Loucy (cell line): ENCODE results near the gene GAPVD1.

Experiments used
- H2AFZ ChIP-seq: fragments of 200-600 bp; sonication (generic); 2 replicates; pipeline ENCODE4 v1.6.0; 2016; ENCODE audit warnings: antibody characterized with exemption, mild to moderate bottlenecking, low read length, moderate library complexity
- H3F3A ChIP-seq: fragments of 200-600 bp; 2 replicates; pipeline ENCODE4 v1.6.0; 2016; ENCODE audit warnings: antibody characterized with exemption, low read depth, mild to moderate bottlenecking
- H3K27me3 ChIP-seq: fragments of 200-600 bp; sonication (generic); 2 replicates; pipeline ENCODE4 v1.6.1; 2014; ENCODE audit warnings: low read length, mild to moderate bottlenecking; ENCODE audit not compliant: insufficient read depth, poor library complexity, severe bottlenecking
- H3K36me3 ChIP-seq: fragments of 200-600 bp; sonication (generic); 2 replicates; pipeline ENCODE4 v1.6.1; 2016; ENCODE audit warnings: low read length; ENCODE audit not compliant: insufficient read depth
- H3K4me1 ChIP-seq: fragments of 200-600 bp; sonication (generic); 2 replicates; pipeline ENCODE4 v1.5.1; 2014; ENCODE audit warnings: low read length, mild to moderate bottlenecking; ENCODE audit not compliant: insufficient read depth, poor library complexity, severe bottlenecking
- H3K4me2 ChIP-seq: fragments of 200-600 bp; sonication (generic); 2 replicates; pipeline ENCODE4 v1.6.0; 2014; ENCODE audit warnings: antibody characterized with exemption, low read length, low read depth, mild to moderate bottlenecking; ENCODE audit not compliant: poor library complexity, severe bottlenecking
- H3K4me3 ChIP-seq: fragments of 200-600 bp; sonication (generic); 2 replicates; pipeline ENCODE4 v1.5.1; 2014; ENCODE audit warnings: low read length, mild to moderate bottlenecking, mixed read lengths; ENCODE audit not compliant: poor library complexity, severe bottlenecking
- H3K79me2 ChIP-seq: fragments of 200-600 bp; sonication (generic); 2 replicates; pipeline ENCODE4 v1.6.1; 2014; ENCODE audit warnings: low read length; ENCODE audit not compliant: insufficient read depth
- H3K9ac ChIP-seq: fragments of 200-600 bp; sonication (generic); 2 replicates; pipeline ENCODE4 v1.6.0; 2014; ENCODE audit warnings: mild to moderate bottlenecking, low read depth, low read length, moderate library complexity; ENCODE audit not compliant: poor library complexity, severe bottlenecking
- H3K9me2 ChIP-seq: fragments of 200-600 bp; sonication (generic); replicated peaks from 2 replicates; pipeline ENCODE4 v1.6.1; 2016; ENCODE audit warnings: low read depth, low read length, mixed read lengths
- H3K9me3 ChIP-seq: fragments of 200-600 bp; sonication (generic); 2 replicates; pipeline ENCODE4 v1.6.1; 2014; ENCODE audit warnings: mild to moderate bottlenecking, antibody characterized with exemption, low read length, low read depth; ENCODE audit not compliant: insufficient read depth
- H4K20me1 ChIP-seq: fragments of 200-600 bp; sonication (generic); 2 replicates; pipeline ENCODE4 v1.6.0; 2014; ENCODE audit warnings: antibody characterized with exemption, low read length, mild to moderate bottlenecking; ENCODE audit not compliant: insufficient read depth, poor library complexity, severe bottlenecking
- EZH2phosphoT487 ChIP-seq: fragments of 200-600 bp; IDR thresholded peaks from 2 replicates; pipeline ENCODE4 v1.6.1; 2018; ENCODE audit warnings: antibody characterized with exemption, mild to moderate bottlenecking, moderate library complexity, borderline replicate concordance
- TF ChIP-seq, protein P1 (sequence below): fragments of 200-600 bp; sonication (generic); conservative IDR thresholded peaks from 2 replicates; pipeline ENCODE4 v1.5.1; 2014; ENCODE audit warnings: mild to moderate bottlenecking, antibody characterized with exemption, low read length

Gene GAPVD1

GRCh38 chr9:125243792-125244260, 17.8 kb upstream of the GAPVD1 start:
- no peak for TF ChIP-seq EZH2phosphoT487
- TF ChIP-seq, protein P1, sequence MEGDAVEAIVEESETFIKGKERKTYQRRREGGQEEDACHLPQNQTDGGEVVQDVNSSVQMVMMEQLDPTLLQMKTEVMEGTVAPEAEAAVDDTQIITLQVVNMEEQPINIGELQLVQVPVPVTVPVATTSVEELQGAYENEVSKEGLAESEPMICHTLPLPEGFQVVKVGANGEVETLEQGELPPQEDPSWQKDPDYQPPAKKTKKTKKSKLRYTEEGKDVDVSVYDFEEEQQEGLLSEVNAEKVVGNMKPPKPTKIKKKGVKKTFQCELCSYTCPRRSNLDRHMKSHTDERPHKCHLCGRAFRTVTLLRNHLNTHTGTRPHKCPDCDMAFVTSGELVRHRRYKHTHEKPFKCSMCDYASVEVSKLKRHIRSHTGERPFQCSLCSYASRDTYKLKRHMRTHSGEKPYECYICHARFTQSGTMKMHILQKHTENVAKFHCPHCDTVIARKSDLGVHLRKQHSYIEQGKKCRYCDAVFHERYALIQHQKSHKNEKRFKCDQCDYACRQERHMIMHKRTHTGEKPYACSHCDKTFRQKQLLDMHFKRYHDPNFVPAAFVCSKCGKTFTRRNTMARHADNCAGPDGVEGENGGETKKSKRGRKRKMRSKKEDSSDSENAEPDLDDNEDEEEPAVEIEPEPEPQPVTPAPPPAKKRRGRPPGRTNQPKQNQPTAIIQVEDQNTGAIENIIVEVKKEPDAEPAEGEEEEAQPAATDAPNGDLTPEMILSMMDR = no peak
- Histone ChIP-seq H3F3A (no peaks in the 10 kb centered on the region), H3K4me3 (no peak overlapping the region), H2AFZ (no peak overlapping the region), H3K79me2 (peaks cover 31% of the 10 kb centered on the region), H3K27me3 (no peaks in the 10 kb centered on the region), H3K9me2 (no peaks in the 10 kb centered on the region), H3K9ac (no peak overlapping the region), H3K36me3 (peaks cover 14% of the 10 kb centered on the region; the same call in 1 of the 2 replicates), H3K4me1 (peaks cover 15% of the 10 kb centered on the region), H3K9me3 (no peaks in the 10 kb centered on the region), H3K4me2 (no peak overlapping the region), H4K20me1 (peaks cover 22% of the 10 kb centered on the region)

- peaks cover 8% of the 10 kb centered on the region for H3K4me1 ChIP-seq
- H3K9ac ChIP-seq = no peak overlapping the region
- H4K20me1 ChIP-seq = no peaks in the 10 kb centered on the region
- no peaks in the 10 kb centered on the region for H3F3A ChIP-seq
- no peaks in the 10 kb centered on the region for H3K9me2 ChIP-seq
- H3K79me2 ChIP-seq = peaks cover 8% of the 10 kb centered on the region; the same call in 1 of the 2 replicates
- no peak overlapping the region for H3K4me2 ChIP-seq
- no peak overlapping the region for H3K4me3 ChIP-seq
- H3K36me3 ChIP-seq = no peaks in the 10 kb centered on the region
- TF ChIP-seq, protein P1 = no peak
- no peak for TF ChIP-seq EZH2phosphoT487
- no peak overlapping the region for H2AFZ ChIP-seq
- no peaks in the 10 kb centered on the region for H3K9me3 ChIP-seq
- no peaks in the 10 kb centered on the region for H3K27me3 ChIP-seq
Observed at GRCh38 chr9:125246261-125246667, 15.4 kb upstream of the GAPVD1 start.

DNA sequence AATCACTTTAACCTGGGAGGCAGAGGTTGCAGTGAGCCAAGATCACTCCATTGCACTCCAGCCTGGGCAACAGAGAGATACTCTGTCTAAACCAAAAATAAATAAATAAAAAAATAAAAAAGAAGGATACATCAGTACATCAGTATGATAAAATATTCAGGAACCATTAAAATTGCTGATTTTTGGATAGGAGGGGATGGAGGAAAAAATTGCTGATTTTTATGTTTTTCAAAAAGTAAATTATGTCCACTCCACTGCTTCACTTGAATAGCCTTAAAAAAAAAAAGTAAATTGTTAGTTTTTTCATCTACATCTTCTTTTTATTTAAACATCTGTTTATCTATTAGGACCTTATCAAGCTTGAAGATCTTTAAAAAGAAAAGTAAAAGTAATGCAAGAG, 7.4 kb upstream of the GAPVD1 start:
- Histone ChIP-seq H3K9me3 (no peaks in the 10 kb centered on the region), H3K4me1 (no peaks in the 10 kb centered on the region), H3K36me3 (no peaks in the 10 kb centered on the region), H4K20me1 (no peaks in the 10 kb centered on the region), H3K27me3 (no peaks in the 10 kb centered on the region), H3K79me2 (no peaks in the 10 kb centered on the region), H3F3A (no peaks in the 10 kb centered on the region), H3K4me3 (no peak overlapping the region), H3K9me2 (no peaks in the 10 kb centered on the region), H2AFZ (no peak overlapping the region), H3K4me2 (no peak overlapping the region), H3K9ac (no peak overlapping the region)
- TF ChIP-seq, protein P1 = no peak
- no peak for TF ChIP-seq EZH2phosphoT487
